Calu3 (cell line): Measurements from ENCODE around the gene ZNF337. TPM values are rescaled to one million over a fixed set of nuclear protein-coding genes. Genes with fewer than 3 reads are reported as not detected.

Experiments
- Bru-seq: library from RNA; stranded (reverse); fragments of 400-500 nt; gene quantifications from one replicate; lab custom pipeline; 2021; lab: Mats Ljungman, UMichigan
- BruChase-seq, 2 experiments: library from RNA; stranded (reverse); fragments of 400-500 nt; gene quantifications; one replicate each; lab custom pipeline; 2021; lab: Mats Ljungman, UMichigan
- BruUV-seq: library from RNA; stranded (reverse); fragments of 400-500 nt; replicated peaks from 2 replicates; lab custom pipeline; 2021; lab: Mats Ljungman, UMichigan
- CTCF ChIA-PET: fragments of 300-600 bp; sonication (Branson Sonifier 250); formaldehyde crosslinking; loops from one replicate; lab custom pipeline; 2022; ENCODE audit warnings: antibody characterized with exemption; lab: Charles Lee
- DNase-seq: peaks from one replicate; pipeline ENCODE4 v3.0.0; 2022
- H3K27ac Mint-ChIP-seq: one replicate; pipeline ENCODE4 v1.8.0; 2022; ENCODE audit warnings: mixed read lengths; ENCODE audit not compliant: unreplicated experiment
- H3K27me3 Mint-ChIP-seq: one replicate; pipeline ENCODE4 v1.8.0; 2022; ENCODE audit warnings: mixed read lengths; ENCODE audit not compliant: unreplicated experiment
- H3K36me3 Mint-ChIP-seq: one replicate; pipeline ENCODE4 v1.8.0; 2022; ENCODE audit warnings: mild to moderate bottlenecking, moderate library complexity, mixed read lengths; ENCODE audit not compliant: insufficient read depth, unreplicated experiment
- H3K4me1 Mint-ChIP-seq: one replicate; pipeline ENCODE4 v1.8.0; 2022; ENCODE audit warnings: mild to moderate bottlenecking, low read depth, mixed read lengths; ENCODE audit not compliant: unreplicated experiment
- H3K4me3 Mint-ChIP-seq: one replicate; pipeline ENCODE4 v1.8.0; 2022; ENCODE audit warnings: mild to moderate bottlenecking, low read depth, moderate library complexity, mixed read lengths; ENCODE audit not compliant: unreplicated experiment
- H3K9me3 Mint-ChIP-seq: one replicate; pipeline ENCODE4 v1.8.0; 2022; ENCODE audit warnings: low read depth, mixed read lengths; ENCODE audit not compliant: unreplicated experiment
- intact Hi-C: fragments of 100-400 bp; cut with micrococcal nuclease; formaldehyde crosslinking; loops from one replicate; pipeline ENCODE4 v1.10.0; 2022; ENCODE audit not compliant: unreplicated experiment
- long read RNA-seq: library from polyadenylated mRNA; stranded (forward); transcript quantifications from one replicate; pipeline ENCODE4 v2.0.0, GENCODE V29; 2022
- total RNA-seq: library from RNA; stranded (reverse); gene quantifications from 2 replicates; pipeline ENCODE4 v1.2.3, GENCODE V29; 2022
- TF ChIP-seq, protein P1 (sequence below): fragments of 200-600 bp; IDR thresholded peaks from one replicate; pipeline ENCODE4 v1.8.0; 2022; ENCODE audit warnings: antibody characterized with exemption; ENCODE audit not compliant: unreplicated experiment

Gene ZNF337
- 6.6 and 7.3 TPM in 2 replicates for total RNA-seq
- percentile 56 among the genes with signal in this experiment for Bru-seq, nascent RNA
- percentile 77 among the genes with signal in this experiment for BruChase-seq, experiment 1, labeled RNA remaining after a 6-hour chase
- BruChase-seq, experiment 2, labeled RNA remaining after a 2-hour chase, result percentile 74 among the genes with signal in this experiment
- long read RNA-seq, result 0 reads

DNA sequence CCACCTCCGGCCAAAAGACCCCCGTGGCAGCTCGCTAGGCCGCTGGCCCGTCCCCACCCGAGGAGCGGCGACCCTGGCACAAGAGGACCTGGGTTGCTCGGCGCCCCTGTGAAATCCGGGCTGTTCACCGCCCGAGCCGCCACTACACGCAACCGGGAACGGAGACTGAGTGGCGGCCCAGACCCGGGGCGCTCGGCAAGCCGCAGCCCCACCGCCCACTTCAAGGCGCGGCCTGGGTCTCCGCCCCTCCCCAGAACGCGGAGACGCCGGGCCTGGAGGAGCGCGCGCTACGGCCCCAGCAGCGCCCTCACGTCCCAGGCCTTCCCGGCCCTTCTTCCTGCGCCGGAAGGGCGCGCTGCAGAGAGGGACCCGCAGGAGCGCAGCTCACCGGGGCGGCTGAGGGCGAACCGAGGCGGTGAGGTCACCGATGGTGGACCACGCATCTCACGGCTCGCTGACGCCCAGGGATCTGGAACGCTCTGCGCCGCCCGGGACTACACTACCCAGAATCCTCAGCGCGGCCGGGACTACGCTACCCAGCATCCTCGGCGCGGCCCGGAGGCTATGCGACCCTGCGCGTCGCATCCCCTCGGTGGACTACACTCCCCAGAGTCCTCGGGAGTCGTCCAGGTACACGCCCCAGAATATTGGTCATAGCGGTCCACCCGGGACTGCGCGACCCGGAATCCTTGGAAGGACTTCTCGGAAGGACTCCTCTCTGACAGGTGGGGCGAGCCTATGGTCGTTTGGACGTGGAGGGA lies at the start of gene ZNF337:
TSS of gene ZNF337 (minus strand) at position 483 of the 761 bp plus-strand sequence. CDS start 10,436 bp downstream, outside the sequence.
- no TSS peak for BruUV-seq
- peak; percentile 79 for DNase-seq
- no peak within 1 kb of the TSS for H3K27ac Mint-ChIP-seq
- no peaks in the 10 kb centered on the region for H3K27me3 Mint-ChIP-seq
- TF ChIP-seq, protein P1, sequence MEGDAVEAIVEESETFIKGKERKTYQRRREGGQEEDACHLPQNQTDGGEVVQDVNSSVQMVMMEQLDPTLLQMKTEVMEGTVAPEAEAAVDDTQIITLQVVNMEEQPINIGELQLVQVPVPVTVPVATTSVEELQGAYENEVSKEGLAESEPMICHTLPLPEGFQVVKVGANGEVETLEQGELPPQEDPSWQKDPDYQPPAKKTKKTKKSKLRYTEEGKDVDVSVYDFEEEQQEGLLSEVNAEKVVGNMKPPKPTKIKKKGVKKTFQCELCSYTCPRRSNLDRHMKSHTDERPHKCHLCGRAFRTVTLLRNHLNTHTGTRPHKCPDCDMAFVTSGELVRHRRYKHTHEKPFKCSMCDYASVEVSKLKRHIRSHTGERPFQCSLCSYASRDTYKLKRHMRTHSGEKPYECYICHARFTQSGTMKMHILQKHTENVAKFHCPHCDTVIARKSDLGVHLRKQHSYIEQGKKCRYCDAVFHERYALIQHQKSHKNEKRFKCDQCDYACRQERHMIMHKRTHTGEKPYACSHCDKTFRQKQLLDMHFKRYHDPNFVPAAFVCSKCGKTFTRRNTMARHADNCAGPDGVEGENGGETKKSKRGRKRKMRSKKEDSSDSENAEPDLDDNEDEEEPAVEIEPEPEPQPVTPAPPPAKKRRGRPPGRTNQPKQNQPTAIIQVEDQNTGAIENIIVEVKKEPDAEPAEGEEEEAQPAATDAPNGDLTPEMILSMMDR, result no peak
- intact Hi-C loops, result no loop called here
- CTCF ChIA-PET, result no interaction called here
- no peaks in the 10 kb centered on the region for H3K4me1 Mint-ChIP-seq
- H3K4me3 Mint-ChIP-seq, result peak within 1 kb of the TSS; percentile 70
- H3K9me3 Mint-ChIP-seq, result no peaks in the 10 kb centered on the region
- H3K36me3 Mint-ChIP-seq, result peaks cover 5% of the 10 kb centered on the region

DNA sequence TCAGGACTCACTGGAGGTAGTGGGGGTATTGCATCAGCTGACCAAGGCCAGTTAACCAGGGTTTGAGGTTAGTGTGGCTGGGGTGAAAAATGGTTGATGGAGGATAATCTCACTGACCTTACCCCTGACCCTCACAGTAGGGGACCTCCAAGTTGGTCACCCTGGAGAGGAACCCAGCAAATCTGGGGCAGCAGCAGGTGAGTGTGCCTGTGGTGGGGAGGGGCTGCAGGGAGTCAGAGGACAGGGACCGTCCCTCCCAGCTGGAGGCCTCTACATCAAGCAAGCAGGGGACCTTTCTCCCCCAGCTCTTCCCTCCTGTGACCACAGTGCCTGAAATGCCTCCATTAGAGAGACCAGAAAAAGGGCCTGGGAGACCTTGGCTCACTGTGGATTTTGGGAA lies 49.1 kb upstream of the ZNF337 start:
- no peaks in the 10 kb centered on the region for H3K9me3 Mint-ChIP-seq
- no TSS peak for BruUV-seq
- H3K27me3 Mint-ChIP-seq, result no peaks in the 10 kb centered on the region
- no peak for DNase-seq
- intact Hi-C loops, result no loop called here
- CTCF ChIA-PET, result no interaction called here
- no peaks in the 10 kb centered on the region for H3K4me1 Mint-ChIP-seq
- TF ChIP-seq, protein P1, result no peak
- H3K4me3 Mint-ChIP-seq, result no peak overlapping the region
- H3K27ac Mint-ChIP-seq, result no peak overlapping the region
- H3K36me3 Mint-ChIP-seq, result no peaks in the 10 kb centered on the region

DNA sequence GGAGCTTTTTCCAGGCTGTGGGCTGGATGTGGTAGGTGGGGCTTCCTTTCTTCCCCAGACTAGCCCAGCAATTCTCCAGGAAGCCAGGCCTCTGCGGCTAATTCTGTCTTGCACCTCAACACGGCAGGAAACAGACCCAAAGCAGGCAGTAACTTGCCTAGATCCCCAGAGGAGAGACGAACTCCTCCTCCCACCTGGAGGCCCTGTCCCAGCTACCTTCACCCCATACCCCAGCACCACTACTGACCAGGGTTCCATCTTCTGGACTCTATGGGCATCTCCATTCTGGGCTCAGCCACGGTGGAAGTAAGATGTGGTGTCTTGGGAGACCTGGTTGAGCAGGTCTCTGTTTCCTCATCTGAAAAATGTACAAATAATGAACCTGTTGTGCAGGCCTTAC lies 48.4 kb upstream of the ZNF337 start:
- DNase-seq, result no peak
- no peaks in the 10 kb centered on the region for H3K36me3 Mint-ChIP-seq
- CTCF ChIA-PET, result no interaction called here

DNA sequence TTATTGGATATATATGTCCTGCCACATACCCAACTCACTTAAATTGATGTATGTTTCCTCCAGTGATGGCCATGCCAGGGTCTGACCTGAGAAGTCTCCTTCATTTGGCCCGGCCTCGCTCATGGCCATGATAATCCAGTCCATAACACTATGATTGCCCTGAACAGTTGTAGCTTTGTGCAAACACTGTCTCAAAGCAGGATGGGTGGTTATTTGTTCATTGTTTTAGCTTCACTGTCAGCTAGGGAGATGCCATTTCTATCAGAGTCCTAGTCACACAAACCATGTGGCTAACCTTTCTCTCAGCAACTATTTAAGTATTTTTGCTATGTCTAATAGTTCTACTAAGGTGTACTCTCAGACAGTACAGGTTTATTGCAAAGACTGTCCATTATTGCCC lies 47.6 kb upstream of the ZNF337 start:
- no peaks in the 10 kb centered on the region for H3K27me3 Mint-ChIP-seq
- intact Hi-C loops, result no loop called here
- TF ChIP-seq, protein P1, result no peak
- H3K27ac Mint-ChIP-seq, result no peak overlapping the region
- no TSS peak for BruUV-seq
- CTCF ChIA-PET, result no interaction called here
- no peak for DNase-seq
- no peaks in the 10 kb centered on the region for H3K36me3 Mint-ChIP-seq
- H3K4me1 Mint-ChIP-seq, result no peaks in the 10 kb centered on the region
- no peak overlapping the region for H3K4me3 Mint-ChIP-seq
- no peaks in the 10 kb centered on the region for H3K9me3 Mint-ChIP-seq

More for the DNA sequence above, 48.4 kb upstream of the ZNF337 start:
- no peak overlapping the region for H3K27ac Mint-ChIP-seq
- no peaks in the 10 kb centered on the region for H3K9me3 Mint-ChIP-seq
- H3K27me3 Mint-ChIP-seq, result no peaks in the 10 kb centered on the region
- no TSS peak for BruUV-seq
- no peak overlapping the region for H3K4me3 Mint-ChIP-seq
- intact Hi-C loops, result no loop called here
- TF ChIP-seq, protein P1, result no peak
- no peaks in the 10 kb centered on the region for H3K4me1 Mint-ChIP-seq
